ENCODE data around the gene FGF11.
A peak's percentile ranks its signal among the peaks of the same experiment; 100 is the strongest.

FGF11 gene
- 0.28 to 2.7 (median 0.49) reads per million in 3 experiments for total RNA-seq

DNA sequence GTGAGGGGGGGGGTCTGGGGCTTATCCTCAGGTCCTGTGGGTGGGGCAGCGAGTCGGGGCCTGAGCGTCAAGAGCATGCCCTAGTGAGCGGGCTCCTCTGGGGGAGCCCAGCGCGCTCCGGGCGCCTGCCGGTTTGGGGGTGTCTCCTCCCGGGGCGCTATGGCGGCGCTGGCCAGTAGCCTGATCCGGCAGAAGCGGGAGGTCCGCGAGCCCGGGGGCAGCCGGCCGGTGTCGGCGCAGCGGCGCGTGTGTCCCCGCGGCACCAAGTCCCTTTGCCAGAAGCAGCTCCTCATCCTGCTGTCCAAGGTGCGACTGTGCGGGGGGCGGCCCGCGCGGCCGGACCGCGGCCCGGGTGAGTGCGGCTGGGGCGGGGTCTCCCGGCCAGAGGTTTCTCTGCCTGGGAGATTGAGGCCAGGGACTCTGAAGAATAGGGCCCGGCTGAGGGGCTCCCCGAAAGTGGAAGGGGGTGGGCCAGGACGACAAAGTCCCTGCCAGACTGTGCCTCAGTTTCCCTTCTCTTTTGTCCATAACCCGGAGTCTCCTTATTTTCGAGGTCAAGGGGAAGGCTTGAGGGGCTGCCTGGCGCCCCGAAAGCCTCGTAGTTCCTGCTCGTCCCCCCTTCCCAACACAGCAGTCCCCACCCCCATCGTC, at the start of gene FGF11:
FGF11 (plus strand) TSS at position 51 of the 651 bp plus-strand sequence; CDS start at position 160, 109 bp downstream.
- DNase-seq: no peak

DNA sequence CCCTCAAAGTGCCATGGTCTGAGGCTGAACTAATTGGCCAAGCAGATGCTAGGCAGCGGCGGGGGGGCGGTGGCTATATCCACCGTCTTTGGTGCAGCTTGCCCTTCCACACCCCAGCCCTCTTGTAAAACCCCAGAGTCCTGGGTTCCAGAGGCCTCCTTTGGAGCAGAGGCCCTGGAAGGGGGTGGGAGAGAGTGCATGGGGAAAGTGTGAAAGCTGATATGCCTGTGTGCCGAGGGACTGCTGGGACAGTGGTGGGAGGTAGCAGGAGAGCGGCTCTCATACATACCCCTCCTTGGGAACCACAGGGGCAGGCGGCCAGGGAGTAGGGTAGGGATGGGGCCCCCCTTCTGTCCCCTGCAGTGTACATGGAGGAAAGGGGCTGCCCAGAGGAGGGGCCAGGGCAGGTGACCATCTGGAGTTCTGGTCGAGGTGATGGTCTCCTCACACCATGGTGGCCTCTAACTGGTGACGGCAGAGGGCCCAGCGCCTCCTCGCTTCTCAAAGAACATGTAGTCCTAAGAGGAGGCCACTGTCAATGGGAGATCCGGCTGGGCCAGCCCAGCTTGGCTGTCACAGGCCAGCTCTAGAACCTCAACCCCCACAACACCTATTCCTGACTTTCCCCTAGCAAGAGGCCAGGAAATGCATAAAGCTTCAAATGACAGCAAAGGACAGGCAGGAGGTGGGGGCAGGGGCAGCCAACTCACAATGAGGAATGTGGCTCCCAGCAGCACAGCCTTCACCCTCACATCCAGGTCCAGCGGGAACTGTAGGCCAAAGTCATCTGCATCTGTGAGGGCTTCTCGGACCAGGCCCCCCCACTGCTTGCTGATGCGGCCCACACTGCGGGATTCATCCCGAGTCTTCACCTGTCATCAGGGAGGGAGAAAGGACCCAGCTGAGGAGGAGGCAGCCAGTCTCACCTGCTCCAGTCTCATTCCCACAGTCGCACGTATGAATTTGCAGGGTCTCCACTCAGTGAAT, 49.1 kb upstream of the FGF11 start:
- no peak for DNase-seq

DNA sequence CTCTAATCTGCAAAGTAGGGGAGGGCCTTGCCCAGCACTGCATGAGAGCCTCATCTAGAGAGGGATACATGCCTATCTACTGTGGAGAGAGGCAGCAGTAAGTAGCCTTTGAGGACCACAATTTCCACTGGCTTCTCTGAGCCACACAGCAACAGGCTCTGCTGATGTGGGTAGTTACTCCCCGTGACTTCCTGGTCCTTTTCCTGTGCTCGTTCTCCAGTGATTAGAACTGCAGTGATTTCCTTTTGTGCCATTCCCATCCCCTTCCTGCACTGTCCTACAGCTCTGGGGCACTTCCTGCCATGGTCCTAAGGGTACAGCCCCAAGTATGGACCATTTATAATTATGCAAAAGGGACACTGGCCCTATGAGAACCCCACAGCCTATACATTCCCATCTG, 48.0 kb upstream of the FGF11 start:
- DNase-seq: no peak

DNA sequence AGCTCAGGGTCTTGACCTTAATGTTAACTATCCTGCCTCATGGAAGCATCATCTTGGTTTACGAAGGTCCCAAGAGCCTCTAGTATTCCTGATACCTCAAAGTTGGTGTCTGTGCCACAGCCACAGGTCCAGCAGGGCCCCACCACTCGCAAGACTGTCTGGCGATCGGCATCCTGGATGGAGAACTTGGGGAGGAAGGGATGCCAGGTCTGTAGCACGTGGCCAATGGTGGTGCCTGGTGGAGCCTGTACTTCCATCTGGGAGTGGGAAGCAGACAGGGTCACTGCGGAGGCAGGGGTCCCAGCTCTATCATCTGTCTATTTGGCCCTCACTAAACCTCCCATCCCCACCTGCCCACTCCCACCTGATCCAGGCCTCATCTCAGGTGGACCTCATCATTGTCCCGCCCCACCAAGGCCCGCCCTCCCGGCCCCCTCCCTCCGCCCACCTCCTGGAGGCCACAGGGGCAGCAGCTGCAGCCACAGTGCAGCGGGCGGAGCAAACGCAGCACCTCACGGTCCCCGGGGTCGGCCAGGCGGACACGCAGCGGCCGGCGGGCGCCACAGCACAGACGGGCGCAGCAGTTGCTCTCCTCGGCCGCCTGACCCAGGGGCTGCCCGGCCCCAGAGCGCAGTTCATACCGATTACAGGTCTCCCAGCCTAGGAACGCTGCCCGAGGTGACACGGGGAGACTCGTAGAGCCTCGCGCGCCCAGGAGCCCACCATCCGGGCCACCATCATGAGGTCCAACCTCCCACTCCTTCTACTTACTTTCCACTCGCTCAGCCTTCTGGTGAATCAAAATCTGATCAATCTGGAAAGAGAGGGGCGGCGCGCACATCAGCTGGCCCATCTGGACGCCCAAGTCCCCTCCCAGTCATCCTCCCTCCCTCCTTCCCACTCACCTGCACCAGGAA, 46.4 kb upstream of the FGF11 start:
- no peak for DNase-seq

DNA sequence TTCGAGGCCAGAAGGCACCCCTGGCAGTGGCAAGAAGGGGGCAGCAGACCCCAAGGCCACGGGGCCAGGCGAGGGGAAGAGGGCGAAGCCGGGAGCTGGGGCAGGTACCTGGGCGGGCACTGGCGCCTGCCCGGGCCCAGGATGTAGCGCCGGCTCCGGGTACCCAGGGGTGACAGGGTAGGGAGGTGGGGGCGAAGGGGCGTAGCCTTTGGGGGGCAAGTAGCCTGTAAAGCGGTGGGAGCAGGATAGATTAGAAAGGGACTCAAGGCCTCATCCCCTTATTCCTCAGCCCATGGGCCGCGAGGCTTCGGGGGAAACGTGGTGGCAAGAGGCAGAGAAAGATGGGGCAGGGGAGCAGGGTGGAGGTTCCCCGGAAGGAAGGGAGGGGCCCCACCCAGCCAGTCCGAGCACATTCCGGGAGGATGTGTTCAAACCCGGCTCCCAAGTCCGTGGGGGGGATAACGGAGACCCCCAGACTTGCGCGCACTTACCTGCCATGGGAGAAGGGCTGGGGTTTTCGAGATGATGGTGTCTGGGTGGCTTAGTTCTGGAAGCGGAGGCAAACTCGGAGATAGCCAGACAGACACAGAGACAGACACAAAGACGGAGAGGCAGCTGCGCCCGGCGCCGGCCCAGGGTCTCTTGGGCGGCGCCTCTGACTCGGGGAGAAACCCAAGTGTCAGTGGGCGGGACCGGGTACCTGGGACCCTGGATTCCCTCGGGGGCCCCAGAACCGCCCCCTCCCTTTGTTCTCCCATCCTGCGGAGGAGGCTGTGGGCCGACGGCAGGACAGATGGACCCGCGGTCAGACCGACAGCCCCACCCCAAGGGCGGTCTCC, 45.5 kb upstream of the FGF11 start:
- peak; percentile 71 for DNase-seq

DNA sequence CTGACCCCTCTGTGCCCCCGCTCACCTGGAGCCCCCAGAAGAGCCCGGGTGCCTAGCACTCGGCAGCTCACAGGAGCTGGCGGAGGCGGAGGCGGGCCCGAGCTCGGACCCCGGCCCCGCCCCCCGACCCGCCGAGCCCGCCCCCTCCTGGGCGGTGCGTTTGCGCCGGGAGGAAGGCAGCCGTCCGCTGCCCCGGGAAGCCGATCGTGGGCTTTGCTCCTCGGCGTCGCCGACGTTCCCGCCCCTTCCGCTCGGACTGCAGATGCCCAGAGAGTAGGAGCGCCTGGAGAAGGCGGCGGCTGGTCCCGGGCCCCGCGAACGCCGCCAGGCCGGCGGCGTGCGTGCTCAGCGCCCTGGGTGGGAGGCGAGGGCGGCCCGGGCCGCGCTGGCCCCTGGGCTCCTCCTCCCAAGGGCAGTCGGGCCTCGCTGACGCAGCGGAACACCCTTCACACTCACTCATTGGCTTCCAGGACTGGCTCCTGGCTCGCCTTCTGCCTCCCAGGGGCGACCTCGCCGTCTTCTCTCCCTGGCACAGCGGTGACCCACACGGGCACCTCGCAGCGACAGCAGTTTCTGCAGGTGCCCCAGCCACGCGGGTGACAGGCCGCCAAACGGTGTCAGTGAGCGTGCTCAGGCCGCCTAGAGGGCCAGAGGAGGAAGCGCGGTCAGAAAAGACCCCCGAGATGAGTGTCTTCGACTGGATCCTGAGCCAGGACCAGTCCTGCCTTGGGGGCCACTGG, 44.7 kb upstream of the FGF11 start, which contains the start of gene PLSCR3:
PLSCR3 (minus strand) TSS at position 74 of the 740 bp plus-strand sequence. CDS start 415 bp downstream, outside the sequence.
- DNase-seq: peak; percentile 77

DNA sequence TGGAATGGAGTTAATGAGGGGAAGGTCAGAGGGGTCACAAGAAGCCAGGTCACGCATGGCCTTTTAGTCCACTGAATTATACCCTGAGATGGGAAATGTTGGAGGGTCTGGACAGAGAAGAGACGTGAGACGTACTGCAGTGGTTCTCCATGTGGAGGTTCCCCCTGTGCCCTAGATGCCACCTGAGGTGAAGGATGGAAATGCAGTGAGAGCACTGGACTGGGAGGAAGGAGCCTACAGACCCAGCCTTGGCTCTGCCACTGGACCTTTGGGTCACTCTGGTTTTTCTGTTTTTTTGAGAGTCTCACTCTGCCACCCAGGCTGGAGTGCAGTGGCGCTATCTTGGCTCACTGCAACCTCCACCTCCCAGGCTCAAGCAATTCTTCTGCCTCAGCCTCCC, 43.2 kb upstream of the FGF11 start:
- DNase-seq: no peak

DNA sequence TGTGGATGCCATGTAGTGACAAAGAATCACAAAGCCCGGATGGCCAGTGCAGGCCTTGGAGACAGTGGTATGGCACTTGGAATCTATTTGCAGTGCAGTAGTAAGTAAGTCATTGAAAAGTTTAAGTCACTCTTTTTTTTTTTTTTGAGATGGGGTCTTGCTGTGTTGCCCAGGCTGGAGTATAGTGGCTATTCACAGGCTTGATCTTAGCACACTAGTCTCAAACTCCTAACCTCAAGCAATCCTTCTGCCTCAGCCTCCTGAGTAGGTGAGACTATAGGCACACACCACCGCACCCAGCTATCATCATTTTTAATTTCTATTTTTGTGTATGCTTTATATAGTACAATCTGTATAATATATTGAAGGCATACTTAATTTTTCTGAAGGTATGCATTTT, 40.7 kb upstream of the FGF11 start:
- no peak for DNase-seq

DNA sequence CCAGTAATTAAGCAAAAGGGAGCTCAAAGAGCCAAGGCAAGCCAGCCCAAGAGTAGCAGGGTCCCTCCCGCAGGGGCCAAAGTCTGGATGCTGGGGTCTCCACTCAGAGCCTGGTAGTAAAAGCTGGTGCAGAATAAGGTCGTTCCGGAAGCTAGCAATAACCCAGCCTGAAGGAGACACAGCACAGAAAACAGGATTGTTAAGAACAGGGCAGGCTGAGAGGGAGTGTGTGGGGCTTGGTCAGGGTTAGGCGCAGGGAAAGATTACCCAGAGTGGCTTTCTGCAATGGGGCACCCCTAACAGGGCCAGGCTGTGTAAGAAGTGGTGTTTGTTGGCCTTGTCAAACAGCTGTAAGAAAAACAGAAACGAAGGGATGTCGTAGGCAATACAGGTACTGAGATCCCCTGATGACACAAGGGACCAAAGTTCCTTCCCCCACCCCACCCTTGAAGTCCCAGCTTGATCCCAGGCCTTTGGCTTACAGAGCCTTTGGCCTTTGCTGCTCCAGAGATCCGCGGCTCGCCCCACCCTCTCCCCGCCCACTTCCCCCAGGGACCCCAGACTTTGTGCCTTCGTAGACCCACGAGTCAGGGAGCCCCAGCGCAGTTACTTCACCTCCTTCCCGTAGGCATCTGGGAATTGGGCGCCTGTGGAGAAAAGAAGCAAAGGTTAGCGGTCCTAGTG, 36.1 kb upstream of the FGF11 start:
- DNase-seq: no peak

DNA sequence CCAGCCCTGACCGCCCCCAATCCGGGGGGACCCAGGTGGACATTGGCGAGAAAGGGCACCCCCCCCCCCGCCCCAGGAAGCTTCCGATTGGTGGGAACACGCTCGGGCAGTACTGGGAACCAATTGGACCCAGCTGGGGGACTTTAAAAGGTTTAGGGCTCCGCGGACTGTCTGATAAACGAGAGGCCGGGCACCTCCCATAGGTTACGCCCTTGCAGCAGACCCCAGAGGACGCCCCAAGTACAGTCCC, 35.7 kb upstream of the FGF11 start:
- DNase-seq: no peak

DNA sequence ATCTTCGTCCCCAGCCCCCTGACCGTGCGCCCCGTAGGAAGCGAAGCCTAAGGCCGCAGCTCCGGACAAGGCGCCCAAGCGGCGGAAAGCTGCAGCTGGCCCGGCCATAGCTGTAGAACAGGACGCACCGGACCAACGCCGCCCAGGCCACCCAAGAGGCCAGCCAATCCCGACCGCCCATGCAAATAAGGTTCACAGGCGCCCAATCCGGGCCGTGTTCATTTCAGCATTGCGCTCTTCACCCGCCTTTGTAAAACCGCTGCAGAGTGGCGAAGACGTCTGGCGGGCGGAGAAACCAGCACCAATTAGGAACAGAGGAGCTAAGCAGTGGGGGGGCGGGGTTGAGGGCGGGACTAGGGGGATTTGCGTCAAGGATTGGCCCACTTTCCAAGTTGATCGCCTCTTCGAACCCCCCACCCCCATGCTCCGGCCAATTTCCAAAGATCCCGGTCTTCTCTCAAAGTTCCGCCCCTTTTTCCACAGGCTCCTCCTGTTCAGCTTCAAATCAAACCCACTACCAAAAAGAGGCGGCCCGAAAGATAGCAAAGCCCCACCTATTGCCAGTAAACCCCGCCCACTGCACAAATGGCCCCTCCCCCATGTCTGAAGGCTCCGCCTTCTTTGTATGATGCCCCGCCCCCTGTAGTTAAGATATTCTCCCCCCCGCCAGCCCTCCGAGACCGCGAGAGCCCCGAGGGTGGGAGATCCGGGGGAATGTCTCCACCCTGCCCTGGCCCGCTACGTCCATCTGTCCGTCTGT, 35.2 kb upstream of the FGF11 start, which contains the start of gene TMEM256:
TMEM256 (minus strand) TSS at position 121 of the 760 bp plus-strand sequence; CDS start at position 108, 13 bp downstream.
- peak; percentile 93 for DNase-seq

DNA sequence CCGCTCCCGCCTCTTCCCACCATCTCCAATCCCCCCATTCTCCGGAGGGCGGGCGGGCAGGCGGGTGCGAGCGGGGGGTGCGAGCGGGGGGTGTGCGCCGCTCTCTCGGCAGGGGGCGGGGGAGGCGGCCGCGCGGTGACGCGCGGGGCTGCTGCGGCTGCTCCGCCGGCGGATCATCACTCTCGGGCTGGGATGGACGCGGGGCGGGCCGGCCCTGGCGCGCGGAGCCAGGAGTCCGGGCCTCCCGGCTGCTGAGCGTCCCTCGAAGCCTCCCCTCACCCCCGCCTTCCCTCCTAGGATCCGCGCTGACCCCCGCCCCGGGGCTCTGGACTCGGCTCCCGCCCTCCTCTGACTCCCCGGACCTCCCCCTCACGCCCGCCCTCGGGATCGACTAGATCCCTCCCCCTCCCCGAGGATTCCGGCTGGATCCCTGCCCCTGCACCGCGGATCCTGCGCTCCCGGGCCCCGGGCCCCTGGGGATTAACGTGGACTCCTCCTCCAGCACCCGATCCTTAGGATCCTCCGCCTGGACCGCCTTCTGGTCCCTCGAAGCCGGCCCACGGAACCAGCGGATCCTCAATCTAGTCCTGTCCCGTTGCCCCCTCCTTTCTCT, 34.5 kb upstream of the FGF11 start:
- no peak for DNase-seq

DNA sequence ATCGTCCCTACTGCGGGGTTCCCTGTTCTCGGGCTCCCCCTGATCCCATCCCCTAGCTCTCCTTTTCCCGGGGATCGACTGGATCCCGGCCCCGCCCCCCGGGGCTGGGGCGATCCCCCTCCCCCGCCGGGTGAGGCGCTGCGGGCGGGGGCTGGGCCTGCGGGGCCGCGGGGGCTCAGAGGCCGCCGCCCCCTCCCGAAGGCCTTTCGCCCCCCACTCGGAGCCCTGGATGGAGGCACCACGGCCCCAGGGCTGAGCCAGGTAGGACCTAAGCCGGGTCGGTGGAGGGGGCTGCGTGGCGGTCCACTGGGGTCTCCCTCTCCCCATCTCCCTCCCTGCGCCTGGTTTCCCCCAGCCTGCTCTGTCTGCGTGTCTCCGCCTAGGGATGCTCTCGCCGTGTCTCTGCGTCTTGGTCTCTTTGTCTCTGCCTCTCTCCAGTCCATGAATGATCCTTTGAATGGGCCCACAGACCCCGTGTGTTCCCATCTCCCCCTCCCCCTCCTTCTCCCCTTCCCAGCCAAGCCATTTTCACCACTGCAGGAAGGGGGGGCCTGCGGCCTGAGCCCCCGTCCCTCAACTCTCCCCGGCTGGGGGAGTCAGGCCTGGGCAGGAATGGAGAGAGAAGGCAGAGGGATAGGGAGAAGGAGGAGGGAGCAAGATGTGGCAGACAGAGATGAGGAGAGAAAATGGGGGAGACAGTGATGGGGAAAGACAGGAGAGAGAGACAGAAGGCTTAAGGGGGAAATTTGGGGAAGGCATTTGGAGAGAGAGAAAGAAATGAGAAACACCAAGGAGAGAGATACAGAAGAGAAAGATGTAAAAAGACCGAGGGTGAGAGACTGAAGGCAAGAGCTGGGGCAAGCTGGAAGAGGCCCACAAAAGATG, 33.7 kb upstream of the FGF11 start:
- DNase-seq: no peak

DNA sequence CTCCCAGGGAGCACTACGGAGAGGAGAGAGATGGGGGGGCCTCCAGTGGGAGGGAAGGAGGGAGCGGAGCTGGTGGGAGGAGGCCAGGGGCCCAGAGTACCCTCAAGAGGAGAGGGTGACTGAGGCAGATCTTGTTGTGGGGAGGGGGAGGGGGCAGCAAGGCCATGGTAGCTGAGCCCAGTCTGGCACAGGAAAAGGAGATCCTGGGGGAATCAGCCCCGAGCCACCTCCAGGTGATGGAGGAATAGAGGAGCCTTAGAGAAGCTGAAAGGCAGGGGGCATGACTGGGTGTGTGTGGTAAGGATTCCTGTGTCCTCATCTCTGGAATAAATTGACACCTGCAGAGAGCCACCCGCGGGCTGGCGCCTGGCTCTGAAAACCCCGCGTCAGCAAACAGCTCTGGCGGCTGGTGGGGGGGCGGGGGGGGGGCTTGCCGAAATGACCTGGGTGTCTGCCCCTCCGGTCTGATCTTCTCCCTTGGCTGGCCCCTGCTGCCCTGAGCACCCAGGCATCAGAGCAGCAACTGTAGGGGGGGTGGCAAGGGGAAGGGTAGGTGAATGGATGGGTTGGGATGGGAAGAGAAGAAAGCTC, 33.0 kb upstream of the FGF11 start:
- no peak for DNase-seq

DNA sequence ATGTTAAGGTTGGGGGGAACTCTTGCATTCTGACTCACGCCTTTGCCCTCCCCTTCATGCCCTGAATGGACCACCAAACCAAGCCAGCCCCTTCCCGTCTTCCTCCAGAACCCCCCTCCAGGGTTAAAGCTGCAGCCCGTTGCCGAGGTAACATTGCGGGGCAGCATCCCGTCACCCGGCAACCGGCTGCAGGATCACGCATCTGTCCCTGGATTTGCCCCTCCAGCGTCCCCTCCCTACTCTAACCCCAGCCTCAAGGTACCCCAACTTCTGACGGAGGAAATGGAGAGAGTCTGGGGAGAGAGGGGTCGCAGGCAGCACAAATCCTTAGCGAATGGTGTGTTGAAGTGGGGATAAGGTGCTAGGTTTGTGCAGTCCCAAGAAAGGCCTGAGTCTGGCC, 32.2 kb upstream of the FGF11 start:
- no peak for DNase-seq

DNA sequence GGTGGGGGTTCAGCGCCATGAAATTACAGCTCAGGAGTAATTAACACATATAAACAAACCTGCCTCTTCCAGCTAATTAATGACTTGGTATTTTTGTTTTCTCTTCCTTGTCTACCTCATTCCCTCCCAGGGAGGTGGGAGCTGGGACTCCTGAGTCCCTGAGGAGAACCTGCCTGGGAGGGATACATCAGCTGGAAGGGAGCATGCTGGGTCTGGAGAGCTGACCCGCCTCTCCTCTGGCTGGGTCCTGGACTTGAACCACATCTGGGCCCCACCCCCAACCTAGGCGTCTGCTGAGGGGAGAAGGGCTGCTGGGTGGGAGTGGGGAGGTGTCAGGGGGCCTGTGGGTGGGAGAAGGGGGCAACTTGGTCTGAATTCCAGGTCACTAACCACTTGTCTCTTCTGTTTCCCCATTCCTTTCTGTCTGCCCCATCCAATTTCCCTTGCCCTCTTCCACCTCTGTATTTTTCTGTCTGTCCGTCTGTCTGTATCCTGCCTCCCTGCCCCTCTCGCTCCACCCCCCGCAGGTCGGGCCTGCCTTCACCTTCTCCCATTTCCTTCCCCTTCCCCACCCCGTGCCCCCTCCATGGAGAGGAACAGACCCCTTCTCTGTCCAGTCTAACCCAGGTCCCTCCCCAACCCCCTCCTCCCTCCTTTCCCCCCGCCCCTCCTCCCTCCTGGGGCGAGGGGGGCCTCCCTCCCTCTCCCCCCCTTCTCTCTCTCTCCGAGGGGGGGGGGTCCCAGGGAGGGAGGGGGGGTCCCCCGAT, 31.6 kb upstream of the FGF11 start, which contains the start of gene NLGN2:
NLGN2 (plus strand) TSS at position 361 of the 767 bp plus-strand sequence. CDS start 411 bp downstream, outside the sequence.
- DNase-seq: no peak

DNA sequence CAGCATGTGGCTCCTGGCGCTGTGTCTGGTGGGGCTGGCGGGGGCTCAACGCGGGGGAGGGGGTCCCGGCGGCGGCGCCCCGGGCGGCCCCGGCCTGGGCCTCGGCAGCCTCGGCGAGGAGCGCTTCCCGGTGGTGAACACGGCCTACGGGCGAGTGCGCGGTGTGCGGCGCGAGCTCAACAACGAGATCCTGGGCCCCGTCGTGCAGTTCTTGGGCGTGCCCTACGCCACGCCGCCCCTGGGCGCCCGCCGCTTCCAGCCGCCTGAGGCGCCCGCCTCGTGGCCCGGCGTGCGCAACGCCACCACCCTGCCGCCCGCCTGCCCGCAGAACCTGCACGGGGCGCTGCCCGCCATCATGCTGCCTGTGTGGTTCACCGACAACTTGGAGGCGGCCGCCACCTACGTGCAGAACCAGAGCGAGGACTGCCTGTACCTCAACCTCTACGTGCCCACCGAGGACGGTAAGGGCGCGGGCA, 31.0 kb upstream of the FGF11 start:
- peak; percentile 26 for DNase-seq

Data from central memory CD4-positive, alpha-beta T cell (primary cell).